Measurements from ENCODE around the gene ZNF821. TPM values are rescaled to one million over a fixed set of nuclear protein-coding genes. Genes with fewer than 3 reads are reported as not detected.
"Not testable (repeated sequence)": the region's sequence is repeated elsewhere in the genome, so short reads cannot be mapped to it uniquely, and the experiment has no call there.

ZNF821 gene
- polyA plus RNA-seq, 12 donors = 8.9 to 14.2 (median 10.3) TPM; not detected in 2

DNA sequence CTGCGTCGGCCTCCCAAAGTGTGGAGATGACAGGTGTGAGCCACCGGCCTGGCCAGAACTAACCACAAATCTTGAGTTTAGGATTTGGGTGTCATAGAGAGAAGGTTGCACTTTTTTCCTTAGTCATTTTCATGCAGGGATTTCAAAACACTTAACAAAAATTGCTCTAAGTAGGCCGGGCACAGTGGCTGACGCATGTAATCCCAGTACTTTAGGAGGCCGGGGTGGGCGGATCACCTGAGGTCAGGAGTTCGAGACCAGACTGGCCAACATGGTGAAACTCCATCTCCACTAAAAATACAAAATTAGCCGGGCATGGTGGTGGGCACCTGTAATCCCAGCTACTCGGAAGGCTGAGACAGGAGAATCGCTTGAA lies 73.8 kb downstream of the ZNF821 start:
- not testable (repeated sequence) for DNase-seq

Other genes with a start within 250 kb of the ZNF821 start
- gene PHLPP2, start 159.5 kb downstream of the ZNF821 start, polyA plus RNA-seq (ENCODE audit: insufficient read length in 12 of 12) = 10 to 100 TPM in 1 of 12 donors, 1 to 10 TPM in 10, not detected in 1; 4.8 to 20.0 (median 6.3) TPM
- gene AP1G1, start 75.3 kb downstream of the ZNF821 start, polyA plus RNA-seq (ENCODE audit: insufficient read length in 12 of 12) = 10 to 100 TPM in 11 of 12 donors, not detected in 1; 38.1 to 92.7 (median 45.8) TPM
- 10 to 100 TPM in 11 of 12 donors, not detected in 1; 16.8 to 23.2 (median 19.2) TPM for gene ATXN1L, start 38.2 kb downstream of the ZNF821 start, polyA plus RNA-seq (ENCODE audit: insufficient read length in 12 of 12)
- gene IST1, start 11.3 kb upstream of the ZNF821 start, polyA plus RNA-seq (ENCODE audit: insufficient read length in 12 of 12) = 100 to 1,000 TPM in 11 of 12 donors, not detected in 1; 118 to 236 (median 170) TPM
- 1 to 10 TPM in 1 of 12 donors, under 1 TPM in 7, not detected in 4; 0.03 to 1.8 (median 0.07) TPM for gene PKD1L3, start 116.2 kb upstream of the ZNF821 start, polyA plus RNA-seq (ENCODE audit: insufficient read length in 12 of 12)
- gene DHODH, start 124.6 kb upstream of the ZNF821 start, polyA plus RNA-seq (ENCODE audit: insufficient read length in 12 of 12) = 10 to 100 TPM in 7 of 12 donors, 1 to 10 TPM in 4, not detected in 1; 6.9 to 16.8 (median 11.6) TPM
- gene HP, start 170.3 kb upstream of the ZNF821 start, polyA plus RNA-seq (ENCODE audit: insufficient read length in 12 of 12) = 1 to 10 TPM in 2 of 12 donors, under 1 TPM in 8, not detected in 2; 0.12 to 2.7 (median 0.65) TPM
- under 1 TPM in 3 of 12 donors, not detected in 9; 0.18 to 0.84 (median 0.21) TPM for gene HPR, start 179.0 kb upstream of the ZNF821 start, polyA plus RNA-seq (ENCODE audit: insufficient read length in 12 of 12)
- 10 to 100 TPM in 11 of 12 donors, not detected in 1; 10.8 to 14.6 (median 12.9) TPM for gene TXNL4B, start 209.4 kb upstream of the ZNF821 start, polyA plus RNA-seq (ENCODE audit: insufficient read length in 12 of 12)
- 10 to 100 TPM in 11 of 12 donors, not detected in 1; 39.9 to 86.2 (median 44.8) TPM for gene DHX38, start 209.7 kb upstream of the ZNF821 start, polyA plus RNA-seq (ENCODE audit: insufficient read length in 12 of 12)

Data from muscle of arm (tissue), 12 donors.